ENCODE measurements around the gene FBXW12.

DNA sequence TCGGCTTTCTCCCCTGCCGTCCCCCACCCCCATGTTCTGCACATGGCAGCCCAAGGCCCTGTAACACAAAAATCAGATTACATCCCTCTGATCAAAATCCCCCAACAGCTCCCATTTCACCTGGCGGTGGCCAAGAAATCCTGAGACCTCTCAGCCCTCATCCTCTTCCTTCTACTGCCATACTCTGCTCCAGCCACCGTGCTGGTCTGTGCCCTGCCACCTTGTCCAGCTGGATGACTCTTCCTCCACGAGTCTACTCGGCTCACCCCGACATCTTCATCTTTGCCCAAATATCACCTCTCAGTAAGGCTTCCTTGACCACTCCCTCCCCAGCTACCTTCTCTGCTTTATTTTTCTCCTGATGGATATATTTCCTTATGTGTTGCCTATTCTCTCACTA is 64.8 kb downstream of the FBXW12 start:
- TF ChIP-seq, protein P1, sequence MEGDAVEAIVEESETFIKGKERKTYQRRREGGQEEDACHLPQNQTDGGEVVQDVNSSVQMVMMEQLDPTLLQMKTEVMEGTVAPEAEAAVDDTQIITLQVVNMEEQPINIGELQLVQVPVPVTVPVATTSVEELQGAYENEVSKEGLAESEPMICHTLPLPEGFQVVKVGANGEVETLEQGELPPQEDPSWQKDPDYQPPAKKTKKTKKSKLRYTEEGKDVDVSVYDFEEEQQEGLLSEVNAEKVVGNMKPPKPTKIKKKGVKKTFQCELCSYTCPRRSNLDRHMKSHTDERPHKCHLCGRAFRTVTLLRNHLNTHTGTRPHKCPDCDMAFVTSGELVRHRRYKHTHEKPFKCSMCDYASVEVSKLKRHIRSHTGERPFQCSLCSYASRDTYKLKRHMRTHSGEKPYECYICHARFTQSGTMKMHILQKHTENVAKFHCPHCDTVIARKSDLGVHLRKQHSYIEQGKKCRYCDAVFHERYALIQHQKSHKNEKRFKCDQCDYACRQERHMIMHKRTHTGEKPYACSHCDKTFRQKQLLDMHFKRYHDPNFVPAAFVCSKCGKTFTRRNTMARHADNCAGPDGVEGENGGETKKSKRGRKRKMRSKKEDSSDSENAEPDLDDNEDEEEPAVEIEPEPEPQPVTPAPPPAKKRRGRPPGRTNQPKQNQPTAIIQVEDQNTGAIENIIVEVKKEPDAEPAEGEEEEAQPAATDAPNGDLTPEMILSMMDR (IDR thresholded peaks at IDR 0.05): no peak
- no peak for TF ChIP-seq POLR2A (IDR thresholded peaks at IDR 0.05)
